ENCODE data around the gene CMA1.
"Not testable (repeated sequence)": the region's sequence is repeated elsewhere in the genome, so short reads cannot be mapped to it uniquely, and the experiment has no call there.

Gene CMA1, protein sequence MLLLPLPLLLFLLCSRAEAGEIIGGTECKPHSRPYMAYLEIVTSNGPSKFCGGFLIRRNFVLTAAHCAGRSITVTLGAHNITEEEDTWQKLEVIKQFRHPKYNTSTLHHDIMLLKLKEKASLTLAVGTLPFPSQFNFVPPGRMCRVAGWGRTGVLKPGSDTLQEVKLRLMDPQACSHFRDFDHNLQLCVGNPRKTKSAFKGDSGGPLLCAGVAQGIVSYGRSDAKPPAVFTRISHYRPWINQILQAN

DNA sequence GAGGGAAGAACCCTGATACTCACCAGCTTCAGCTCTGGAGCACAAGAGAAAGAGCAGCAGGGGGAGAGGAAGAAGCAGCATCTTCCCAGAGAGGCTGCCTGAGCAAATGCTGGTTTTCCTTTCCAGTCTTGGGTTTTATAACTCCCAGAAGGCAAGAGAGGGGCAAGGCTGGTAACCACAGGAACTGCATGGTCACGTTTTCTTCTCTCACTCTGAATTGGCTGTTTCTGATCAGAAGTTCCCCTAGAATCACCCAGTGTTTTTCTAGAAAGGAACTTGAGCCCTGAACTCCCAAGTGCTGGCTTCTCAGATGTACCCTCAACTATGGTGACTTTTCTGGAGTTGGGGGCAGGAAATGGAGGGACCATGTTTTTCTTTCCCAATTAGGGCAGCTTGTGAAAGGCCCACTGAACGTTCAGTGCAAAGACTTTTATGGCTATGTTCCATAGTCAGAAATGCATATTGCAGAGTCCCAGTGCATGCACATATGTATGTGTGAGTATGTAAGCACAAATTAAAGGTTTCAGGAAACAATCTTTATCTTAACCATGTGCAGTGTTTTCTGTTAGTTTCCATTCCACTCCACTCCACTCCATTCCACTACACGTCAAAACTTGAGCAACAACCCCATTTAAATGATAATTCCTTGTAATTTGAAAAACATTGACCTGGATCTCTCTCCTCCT, at the start of gene CMA1:
TSS of gene CMA1 (minus strand) at position 111 of the 686 bp plus-strand sequence. CDS start at position 81, 30 bp downstream.
- DNase-seq: no peak

DNA sequence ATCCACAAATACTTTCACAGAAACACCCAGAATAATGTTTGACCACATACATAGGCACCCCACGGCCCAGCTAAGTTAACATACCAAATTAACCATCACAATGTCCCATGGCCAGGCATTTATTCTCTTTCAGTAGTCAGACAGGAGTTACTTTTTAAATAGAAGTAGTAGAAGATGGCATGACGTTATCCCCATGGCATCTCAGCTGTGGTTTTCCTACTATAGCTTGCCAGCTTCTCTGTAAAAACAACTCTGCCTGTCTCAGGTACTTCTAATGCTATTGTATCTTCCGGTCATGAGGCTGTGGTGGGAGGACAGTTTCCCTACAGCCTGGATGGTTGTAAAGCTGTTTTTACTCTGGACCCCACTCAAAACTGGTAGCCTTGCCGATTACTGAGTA, 48.7 kb upstream of the CMA1 start:
- DNase-seq: no peak

DNA sequence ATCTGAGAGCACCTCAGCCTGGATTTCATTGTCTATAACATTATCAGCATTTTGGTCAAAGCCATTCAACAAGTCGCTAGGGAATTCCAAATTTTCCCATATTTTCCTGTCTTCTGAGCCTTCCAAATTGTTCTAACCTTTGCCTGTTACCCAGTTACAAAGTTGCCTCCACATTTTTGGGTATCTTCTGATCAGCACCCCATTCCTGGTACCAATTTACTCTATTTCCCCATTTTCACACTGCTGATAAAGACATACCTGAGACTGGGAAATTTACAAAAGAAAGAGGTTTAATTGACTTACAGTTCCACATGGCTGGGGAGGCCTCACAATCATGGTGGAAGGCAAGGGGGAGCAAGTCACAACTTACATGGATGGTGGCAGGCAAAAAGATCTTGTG, 41.0 kb upstream of the CMA1 start:
- not testable (repeated sequence) for DNase-seq

DNA sequence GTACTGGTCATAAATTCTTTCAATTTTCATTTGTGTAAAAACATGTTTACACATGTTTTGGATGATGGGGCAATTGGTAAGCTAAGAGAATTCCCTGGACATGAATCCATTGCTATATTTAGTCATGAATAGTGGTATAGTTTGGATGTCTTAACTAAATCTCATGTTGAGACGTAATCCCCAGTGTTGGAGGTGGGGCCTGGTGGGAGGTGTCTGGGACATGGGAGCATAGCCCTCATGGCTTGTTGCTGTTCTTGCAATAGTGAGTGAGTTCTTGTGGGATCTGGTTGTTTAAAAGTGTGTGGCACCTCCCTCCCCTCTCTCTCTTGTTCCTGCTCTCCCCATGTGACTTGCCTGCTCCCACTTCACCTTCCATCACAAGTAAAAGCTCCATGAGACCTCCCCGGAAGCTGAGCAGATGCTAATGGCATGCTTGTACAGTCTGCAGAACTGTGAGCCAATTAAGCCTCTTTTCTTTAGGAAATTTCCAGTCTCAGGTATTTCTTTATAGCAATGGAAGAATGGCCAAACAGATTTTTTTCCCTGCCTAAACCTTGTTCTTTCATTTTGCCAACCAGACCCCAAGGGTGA, 34.4 kb upstream of the CMA1 start:
- DNase-seq: no peak

DNA sequence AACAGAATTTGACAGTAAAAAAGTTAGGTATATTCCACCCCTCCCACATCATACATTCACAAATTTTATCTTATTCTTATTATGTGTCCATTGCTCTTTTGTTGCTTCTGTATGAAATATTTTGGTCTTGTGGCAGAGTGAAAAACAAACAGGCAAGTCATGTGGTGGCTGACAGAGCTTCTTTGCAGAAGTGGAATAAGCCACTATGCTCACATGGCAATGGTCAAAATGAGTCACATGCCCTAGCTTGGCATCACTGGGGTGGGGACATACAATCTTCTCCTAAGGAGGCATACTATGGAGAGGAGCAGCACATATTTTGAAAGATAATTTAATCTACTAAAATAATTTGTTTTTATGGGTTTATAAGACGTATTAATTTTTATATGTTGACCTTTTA, 27.7 kb upstream of the CMA1 start:
- peak; percentile 52 to 60 for DNase-seq

DNA sequence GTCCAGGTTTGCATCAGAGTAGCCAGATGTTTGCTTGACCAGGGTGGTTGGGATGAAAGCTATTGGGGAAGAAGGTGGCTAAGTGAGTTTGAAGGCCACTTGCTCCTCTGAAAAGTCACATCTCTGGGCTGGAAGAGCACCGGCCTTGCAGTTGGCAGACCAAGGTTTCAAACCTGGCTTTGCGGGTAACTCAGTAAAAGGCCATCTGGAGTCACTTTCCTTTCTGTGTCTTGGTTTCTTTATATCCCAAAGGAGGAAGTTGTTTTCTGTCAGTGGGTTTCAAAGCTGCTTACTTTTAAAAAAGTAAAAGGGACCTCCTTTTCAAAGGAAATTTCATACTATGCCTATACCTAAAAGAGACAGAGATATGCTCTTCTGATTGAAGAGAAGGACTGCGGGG, 26.2 kb upstream of the CMA1 start:
- DNase-seq: peak in 1 of 2 donors; percentile 2

DNA sequence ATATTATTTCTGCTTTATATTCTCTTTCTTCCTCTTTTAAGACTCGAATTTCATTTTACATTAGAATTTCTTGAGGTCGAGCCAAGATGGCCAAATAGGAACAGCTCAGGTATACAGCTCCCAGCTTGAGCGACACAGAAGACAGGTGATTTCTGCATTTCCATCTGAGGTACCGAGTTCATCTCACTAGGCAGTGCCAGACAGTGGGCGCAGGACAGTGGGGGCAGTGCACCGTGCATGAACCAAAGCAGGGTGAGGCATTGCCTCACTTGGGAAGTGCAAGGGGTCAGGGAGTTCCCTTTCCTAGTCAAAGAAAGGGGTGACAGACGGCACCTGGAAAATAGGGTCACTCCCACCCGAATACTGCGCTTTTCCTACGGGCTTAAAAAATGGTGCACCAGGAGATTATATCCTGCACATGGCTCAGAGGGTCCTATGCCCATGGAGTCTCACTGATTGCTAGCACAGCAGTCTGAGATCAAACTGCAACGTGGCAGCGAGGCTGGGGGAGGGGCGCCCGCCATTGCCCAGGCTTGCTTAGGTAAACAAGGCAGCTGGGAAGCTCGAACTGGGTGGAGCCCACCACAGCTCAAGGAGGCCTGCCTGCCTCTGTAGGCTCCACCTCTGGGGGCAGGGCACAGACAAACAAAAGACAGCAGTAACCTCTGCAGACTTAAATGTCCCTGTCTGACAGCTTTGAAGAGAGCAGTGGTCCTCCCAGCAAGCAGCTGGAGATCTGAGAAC, 18.0 kb upstream of the CMA1 start:
- DNase-seq: not testable (repeated sequence)

DNA sequence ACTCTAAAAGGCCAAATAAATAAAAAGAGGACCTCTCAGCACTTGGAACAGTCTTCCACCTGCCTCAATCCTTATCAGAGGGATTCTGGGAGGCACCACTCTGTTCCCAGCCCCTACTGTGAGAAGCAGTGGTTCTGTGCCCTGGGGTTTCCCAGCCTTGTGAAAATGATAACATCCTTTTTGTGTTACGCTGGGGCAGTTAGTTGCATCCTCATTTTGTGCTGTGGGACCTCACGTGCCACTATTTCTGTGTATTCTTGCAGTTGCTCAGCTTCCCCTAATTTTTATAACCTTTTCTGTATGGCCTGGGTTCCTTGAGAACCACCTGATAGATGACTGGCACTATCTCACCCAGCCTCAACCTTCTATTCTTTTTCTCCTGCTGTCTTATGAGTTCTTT, 10.8 kb upstream of the CMA1 start:
- DNase-seq: peak; percentile 58 to 75

DNA sequence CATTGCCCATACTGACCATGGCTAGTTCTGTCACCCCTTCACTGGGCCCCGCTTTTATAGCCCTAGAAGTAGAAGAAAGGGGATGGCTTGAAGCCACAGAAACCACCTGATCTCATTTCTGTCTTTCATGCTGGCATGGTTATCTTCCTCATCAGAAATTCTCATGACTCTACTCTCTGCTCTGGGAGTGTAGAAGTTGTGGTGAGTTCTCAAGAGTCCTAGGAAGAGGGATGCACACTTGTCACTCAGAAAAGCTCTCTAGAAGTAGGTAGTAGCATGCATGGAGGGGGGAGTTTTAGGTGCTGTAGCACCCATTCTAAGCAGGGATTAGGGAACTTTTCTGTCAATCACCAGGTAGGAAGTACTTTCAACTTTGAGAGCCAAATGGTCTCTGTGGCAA, 6.1 kb upstream of the CMA1 start:
- DNase-seq: no peak

DNA sequence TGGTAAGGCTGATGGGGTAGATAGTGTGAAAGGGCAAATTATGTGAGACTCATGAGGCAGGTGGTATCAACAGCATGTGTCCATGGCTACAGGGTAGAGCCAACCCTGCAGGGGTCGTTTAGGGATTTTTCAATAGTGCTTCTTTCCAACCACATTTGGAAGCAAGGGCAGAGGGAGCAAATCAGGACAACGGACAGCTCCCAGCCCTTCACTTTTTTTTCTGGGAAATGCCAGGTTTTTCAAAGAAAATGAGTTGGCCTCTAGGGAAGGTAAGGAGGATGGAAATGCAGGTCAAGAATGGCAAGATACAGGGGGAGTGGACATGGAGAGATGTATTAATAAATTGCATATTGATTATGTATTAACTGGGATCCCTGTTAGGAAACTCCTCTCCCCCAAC, 4.9 kb upstream of the CMA1 start:
- DNase-seq: no peak

DNA sequence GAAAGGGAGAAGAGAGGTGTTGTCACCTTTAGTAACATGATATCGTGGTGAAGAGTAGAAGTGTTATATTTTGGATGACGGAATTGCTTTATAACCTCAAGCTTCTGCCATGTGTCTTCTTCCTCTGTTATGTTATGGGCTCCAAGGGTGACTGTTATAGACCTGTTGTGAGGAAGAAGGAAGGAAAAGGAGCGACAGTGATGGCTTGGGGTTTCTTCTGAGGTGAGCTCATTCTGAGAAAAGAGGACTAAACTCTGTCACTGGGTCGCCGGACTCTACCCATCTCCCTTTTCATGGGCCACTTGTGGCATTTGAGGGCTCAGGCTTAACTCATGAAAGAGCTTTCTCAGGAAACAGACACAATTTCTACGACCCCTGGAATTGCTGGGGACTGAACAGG, 1.6 kb downstream of the CMA1 start:
- DNase-seq: no peak

DNA sequence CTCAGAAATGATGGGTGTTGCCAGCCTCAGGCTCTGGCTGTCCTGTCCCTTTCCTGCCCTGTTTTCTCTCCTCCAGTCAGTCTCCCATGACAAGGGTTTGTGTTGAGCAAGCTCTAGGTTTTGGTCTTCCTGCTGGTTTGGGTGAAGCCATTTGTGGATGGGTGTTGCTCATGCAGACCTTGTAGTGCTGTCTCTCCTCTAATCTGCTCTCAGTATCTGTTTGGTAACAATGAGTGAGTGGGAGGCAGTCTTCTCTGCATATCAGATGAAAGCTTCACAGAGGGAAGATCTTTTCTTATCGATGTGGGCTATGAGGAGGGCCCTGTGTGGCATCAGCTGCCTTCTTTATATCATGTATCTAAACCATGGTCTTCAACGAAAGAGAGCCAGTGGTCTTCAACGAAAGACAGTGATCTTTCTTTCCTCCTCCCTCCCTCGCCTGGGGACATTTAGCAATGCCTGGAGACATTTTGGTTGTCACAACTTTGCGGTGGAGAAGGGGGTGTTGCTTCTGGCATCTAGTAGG, 3.6 kb downstream of the CMA1 start:
- DNase-seq: no peak

DNA sequence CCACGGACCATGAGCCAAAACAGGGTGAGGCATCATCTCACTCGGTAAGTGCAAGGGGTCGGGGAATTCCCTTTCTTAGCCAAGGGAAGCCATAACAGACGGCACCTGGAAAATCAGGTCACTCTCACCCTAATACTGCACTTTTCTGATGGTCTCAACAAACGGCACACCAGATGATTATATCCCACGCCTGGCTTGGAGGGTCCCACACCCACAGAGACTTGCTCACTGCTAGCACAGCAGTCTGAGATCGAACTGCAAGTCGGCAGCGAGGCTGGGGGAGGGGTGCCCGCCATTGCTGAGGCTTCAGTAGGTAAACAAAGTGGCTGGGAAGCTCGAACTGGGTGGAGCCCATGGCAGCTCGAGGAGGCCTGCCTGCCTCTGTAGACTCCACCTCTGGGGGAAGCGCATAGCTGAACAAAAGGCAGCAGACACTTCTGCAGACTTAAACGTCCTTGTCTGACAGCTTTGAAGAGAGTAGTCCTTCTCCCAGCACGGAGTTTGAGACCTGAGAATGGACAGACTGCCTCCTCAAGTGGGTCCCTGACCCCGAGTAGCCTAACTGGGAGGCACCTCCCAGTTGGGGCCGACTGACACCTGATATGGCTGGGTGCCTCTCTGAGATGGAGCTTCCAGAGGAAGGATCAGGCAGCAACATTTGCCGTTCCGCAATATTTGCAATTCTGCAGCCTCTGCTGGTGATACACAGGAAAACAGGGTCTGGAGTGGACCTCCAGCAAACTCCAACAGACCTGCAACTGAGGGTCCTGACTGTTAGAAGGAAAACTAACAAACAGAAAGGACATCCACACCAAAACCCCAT, 16.3 kb downstream of the CMA1 start:
- DNase-seq: not testable (repeated sequence)

DNA sequence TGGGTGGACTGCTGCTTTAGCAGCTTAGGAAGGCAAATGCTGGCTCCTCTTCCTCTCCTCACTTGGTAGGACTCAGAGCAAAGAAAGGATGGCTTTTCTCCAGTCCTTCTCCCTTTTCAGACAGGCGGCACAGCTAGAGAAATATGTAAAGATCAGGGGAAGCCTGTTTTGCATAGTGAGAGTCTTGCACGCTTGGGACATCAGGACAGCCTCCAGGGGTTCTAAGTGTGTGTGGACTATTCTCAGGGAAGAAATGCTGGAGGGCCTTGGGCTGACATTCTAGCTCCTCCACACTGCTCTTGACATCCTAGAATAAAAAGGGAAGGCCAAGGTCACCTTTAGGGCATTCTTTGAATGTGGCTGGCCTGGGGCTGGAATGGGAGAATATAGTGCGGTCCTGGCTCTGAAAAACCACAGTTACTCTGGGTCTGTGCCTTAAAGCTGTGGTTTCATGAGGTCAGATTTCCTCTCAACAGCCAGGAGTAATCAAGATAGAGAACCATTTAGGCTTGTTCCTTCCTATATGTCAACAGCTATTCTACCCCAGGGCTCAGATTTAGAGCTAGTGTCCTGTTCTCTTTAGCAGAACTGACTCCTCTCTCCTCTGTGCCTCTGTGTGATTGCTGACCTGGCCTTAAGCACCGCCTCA, 24.3 kb downstream of the CMA1 start:
- DNase-seq: peak in 1 of 2 donors; percentile 4

DNA sequence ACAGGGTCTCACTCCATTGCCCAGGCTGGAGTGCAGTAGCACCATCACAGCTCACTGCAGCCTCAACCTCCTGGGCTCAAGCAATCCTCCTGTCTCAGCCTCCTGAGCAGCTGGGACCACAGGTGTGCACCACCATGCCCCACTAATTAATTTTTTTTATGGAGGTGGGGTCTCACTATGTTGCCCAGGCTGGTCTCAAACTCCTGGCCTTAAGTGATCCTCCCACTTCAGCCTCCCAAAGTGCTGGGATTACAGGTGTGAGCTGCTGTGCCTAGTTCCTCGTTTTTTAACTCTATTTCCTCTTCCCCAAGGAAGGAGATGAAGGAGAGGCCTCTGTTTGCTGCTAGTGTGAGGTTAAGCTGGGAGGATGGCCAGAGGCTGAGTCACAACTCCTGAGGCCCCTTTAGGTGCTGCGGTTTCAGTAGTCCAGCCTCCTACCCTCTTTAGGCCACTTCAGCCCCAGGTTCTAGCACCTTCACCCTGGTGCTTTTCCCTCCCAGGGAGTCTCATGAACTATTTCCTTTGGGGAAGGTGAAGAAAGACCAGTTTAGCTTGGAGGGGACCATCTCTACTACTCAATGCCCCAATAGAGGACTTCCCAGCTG, 25.3 kb downstream of the CMA1 start:
- not testable (repeated sequence) for DNase-seq

DNA sequence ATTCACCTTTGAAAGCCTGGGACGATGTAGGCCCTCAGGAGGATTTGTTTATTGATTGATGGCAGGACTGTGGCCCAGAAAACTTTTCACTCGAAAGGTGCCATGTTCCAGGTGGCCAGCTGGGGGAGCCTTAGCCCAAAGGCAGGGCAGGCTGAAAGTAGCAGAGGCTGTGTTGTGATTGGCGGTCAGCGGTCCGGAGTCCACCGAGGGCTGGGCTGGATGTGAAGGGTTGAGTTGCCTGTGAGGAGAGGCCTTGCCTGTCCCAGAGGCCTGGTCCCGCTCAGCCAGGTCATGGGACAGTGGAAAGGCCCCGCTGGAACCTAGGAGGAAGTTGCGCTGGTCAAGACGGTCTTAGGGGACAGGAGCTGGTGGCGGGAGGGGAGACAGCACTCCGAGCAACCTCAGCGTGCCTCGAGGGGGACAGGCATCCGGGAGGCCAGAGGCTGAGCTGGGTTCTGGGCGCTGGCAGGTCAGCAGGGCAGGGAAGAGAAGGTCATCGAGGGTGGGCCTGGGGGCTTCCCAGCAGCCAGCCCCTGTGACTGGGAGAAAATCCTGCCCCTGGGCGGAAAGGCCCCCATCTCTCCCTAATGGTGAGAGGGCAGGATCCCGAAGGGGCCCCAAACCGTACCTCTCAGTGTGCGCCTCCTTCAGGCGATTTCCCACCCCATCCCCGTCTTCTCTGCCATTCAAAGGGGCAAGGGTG, 26.3 kb downstream of the CMA1 start:
- DNase-seq: peak; percentile 3 to 35

DNA sequence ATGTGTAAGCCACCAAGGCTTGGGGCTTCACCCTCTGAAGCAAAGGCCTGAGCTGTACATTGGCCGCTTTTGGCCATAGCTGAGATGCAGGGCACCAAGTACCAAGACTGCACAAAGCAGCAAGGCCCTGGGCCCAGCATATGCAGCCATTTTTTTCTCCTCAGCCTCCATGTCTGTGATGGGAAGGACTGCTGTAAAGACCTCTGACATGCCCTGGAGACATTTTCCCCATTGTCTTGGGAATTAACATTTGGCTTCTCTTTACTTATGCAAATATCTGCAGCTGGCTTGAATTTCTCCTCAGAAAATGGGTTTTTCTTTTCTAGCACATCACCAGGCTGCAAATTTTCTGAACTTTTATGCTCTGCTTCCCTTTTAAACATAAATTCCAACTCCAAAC, 28.1 kb downstream of the CMA1 start:
- not testable (repeated sequence) for DNase-seq

DNA sequence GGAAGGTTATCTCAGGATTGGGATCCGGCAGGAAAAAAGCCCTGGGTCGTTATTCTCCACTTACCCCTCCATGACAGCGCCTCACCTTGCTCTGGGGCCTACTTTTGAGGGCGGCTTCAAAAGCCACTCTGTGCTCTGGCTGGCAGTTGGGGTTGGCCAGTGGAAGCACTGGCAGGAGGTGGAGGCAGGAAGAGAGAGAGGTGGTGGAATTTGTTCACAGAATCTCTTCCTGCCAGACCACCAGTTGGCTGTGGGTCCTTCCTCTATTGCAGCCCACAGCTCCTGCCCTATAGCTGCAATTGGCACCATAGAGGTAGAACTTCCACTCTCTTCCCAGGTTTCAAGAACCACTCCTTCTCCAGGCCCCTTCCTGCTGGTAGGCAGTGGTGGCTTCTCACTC, 32.8 kb downstream of the CMA1 start:
- no peak for DNase-seq

DNA sequence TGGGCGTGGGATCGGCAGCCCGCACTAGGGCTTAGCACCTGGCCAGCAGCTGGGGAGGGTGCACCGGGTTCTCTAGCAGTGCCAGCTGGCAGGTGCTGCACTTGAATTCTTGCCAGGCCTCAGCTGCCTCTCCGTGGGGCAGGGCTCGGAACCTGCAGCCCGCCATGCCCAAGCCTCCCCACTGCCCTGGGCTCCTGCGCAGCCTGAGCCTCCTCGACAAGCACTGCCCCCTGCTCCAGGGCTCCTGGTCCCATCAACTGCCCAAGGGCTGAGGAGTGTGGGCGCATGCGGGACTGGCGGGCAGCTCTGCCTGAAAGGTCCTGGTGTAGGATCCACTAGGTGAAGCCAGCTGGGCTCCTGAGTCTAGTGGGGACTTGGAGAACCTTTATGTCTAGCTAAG, 34.9 kb downstream of the CMA1 start:
- no peak for DNase-seq

DNA sequence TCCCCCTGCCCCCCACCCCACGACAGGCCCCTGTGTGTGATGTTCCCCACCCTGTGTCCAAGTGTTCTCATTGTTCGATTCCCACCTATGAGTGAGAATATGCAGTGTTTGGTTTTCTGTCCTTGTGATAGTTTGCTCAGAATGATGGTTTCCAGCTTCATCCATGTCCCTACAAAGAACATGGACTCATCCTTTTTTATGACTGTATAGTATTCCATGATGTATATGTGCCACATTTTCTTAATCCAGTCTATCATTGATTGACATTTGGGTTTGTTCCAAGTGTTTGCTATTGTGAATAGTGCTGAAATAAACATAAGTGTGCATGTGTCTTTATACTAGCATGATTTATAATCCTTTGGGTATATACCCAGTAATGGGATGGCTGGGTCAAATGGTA, 37.6 kb downstream of the CMA1 start:
- not testable (repeated sequence) for DNase-seq

DNA sequence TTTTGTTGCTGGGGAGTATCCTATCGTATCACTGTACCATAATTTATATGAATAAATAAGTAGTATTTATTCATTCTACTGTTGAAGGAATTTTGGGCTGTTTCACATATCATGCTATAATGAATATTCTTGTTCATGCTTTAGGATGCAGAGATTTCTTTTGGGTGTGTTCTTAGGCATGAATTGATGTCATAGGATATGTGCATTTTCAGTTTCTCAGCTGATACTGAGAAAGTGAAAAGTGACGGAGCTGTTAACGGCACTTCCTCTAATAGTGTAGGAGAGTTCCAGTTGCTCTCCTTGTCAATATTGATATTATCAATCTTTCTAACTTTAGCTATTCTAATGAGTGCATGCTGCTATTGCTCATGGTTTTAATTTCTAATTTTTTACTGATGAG, 42.3 kb downstream of the CMA1 start:
- no peak for DNase-seq

Data from inflammatory macrophage treated with lipopolysaccharide for 1 hour (primary cell).